Sigmoid colon (tissue), 7 donors: ENCODE measurements around the gene ST6GALNAC3. TPM values are rescaled to one million over a fixed set of nuclear protein-coding genes. Genes with fewer than 3 reads are reported as not detected.

Experiments used
- DNase-seq: peaks from one replicate; pipeline ENCODE4 v3.0.0-alpha.2; 2019
- H3K27ac ChIP-seq, 4 donors: fragments of 200-600 bp; sonication (generic); one replicate each; pipeline ENCODE4 v1.5.1; 2016 to 2019; ENCODE audit warnings: mild to moderate bottlenecking in 1 of 4
- H3K27me3 ChIP-seq, 3 donors: fragments of 200-600 bp; sonication (generic); one replicate each; pipeline ENCODE4 v1.5.1; 2019; ENCODE audit warnings: mild to moderate bottlenecking in 1 of 3
- H3K36me3 ChIP-seq, 4 donors: fragments of 200-600 bp; sonication (generic); one replicate each; pipeline ENCODE4 v1.5.1; 2016 to 2019
- H3K4me1 ChIP-seq, 4 donors: fragments of 200-600 bp; sonication (generic); one replicate each; pipeline ENCODE4 v1.5.1; 2017 to 2019
- H3K4me3 ChIP-seq, 4 donors: fragments of 200-600 bp; sonication (generic); one replicate each; pipeline ENCODE4 v1.5.1; 2017 to 2019; ENCODE audit warnings: mild to moderate bottlenecking in 2 of 4, moderate library complexity in 1 of 4
- H3K9me3 ChIP-seq, 4 donors: fragments of 200-600 bp in 3 of 4; sonication (generic) in 3 of 4; one replicate each; pipeline versions ENCODE4 v1.5.1 to v1.6.1; 2013 to 2019
- CTCF ChIP-seq, 4 experiments: fragments of 450-650 bp in 3 of 4; fragments of 200-600 bp in 1 of 4; IDR thresholded peaks; one replicate each; pipeline ENCODE4 v1.5.1; 2016 to 2019; ENCODE audit warnings: antibody characterized with exemption in 4 of 4, mild to moderate bottlenecking in 3 of 4, moderate library complexity in 2 of 4
- EP300 ChIP-seq, 4 donors: sonication (generic); formaldehyde crosslinking; IDR thresholded peaks; one replicate each; pipeline ENCODE4 v1.6.1; 2017; ENCODE audit warnings: antibody characterized with exemption in 4 of 4
- POLR2A ChIP-seq, 2 donors: fragments of 450-650 bp; IDR thresholded peaks; one replicate each; pipeline ENCODE4 v1.6.1; 2016; ENCODE audit warnings: antibody characterized with exemption in 2 of 2, mild to moderate bottlenecking in 2 of 2, moderate library complexity in 2 of 2
- POLR2AphosphoS5 ChIP-seq, 4 donors: sonication (generic); formaldehyde crosslinking; IDR thresholded peaks; one replicate each; pipeline ENCODE4 v1.6.1; 2017; ENCODE audit warnings: antibody characterized with exemption in 4 of 4
- WGBS, 2 donors: extraction: QIAGEN DNeasy Blood & Tissue Kit; methylation state at CpG; one replicate each; pipeline ENCODE4 v1.1.7; 2013; 5-methylcytosine and 5-hydroxymethylcytosine counted together
- intact Hi-C: fragments of 100-400 bp; cut with DNase I; formaldehyde crosslinking; loops from one replicate; pipeline ENCODE4 v1.15.1; 2023
- polyA plus RNA-seq, 3 donors: library from polyadenylated mRNA; stranded (reverse); fragments of 200-250 nt; gene quantifications; one replicate each; pipeline ENCODE4 v1.2.3, GENCODE V29; 2013
- total RNA-seq, 4 donors: library from RNA; depleted of rRNA; stranded (reverse); fragments of >200 nt; gene quantifications; one replicate each; pipeline ENCODE4 v1.1.0, GENCODE V29; 2016
- donor health status: healthy with polysubstance abuse.
- donor health status: Bipolar disorder and iron deficiency.
- donor health status: healthy.

Gene ST6GALNAC3
- total and polyA plus RNA-seq, 7 donors = 1.6 to 7.5 (median 2.5) TPM

- 95 to 99% methylated on average over 3 of the region's 3 CpGs for WGBS, 2 donors
- TF ChIP-seq CTCF (IDR thresholded peaks at IDR 0.05) = no peak
- TF ChIP-seq POLR2AphosphoS5 (IDR thresholded peaks at IDR 0.05) = no peak
- no peak for TF ChIP-seq EP300 (IDR thresholded peaks at IDR 0.05)
- no peak for TF ChIP-seq POLR2A (IDR thresholded peaks at IDR 0.05)
These were observed 279.7 kb downstream of the ST6GALNAC3 start for GRCh38 chr1:76354236-76354635.

GRCh38 chr1:76366726-76367125 is 292.2 kb downstream of the ST6GALNAC3 start:
- no peaks in the 10 kb centered on the region for H3K36me3 ChIP-seq
- no peak overlapping the region for H3K4me3 ChIP-seq
- WGBS, 2 donors = 53 to 69% methylated on average over 1 of the region's 1 CpG
- H3K27ac ChIP-seq = no peak overlapping the region
- H3K27me3 ChIP-seq = no peaks in the 10 kb centered on the region
- TF ChIP-seq POLR2A (IDR thresholded peaks at IDR 0.05) = no peak
- H3K4me1 ChIP-seq = no peaks in the 10 kb centered on the region
- H3K9me3 ChIP-seq = no peaks in the 10 kb centered on the region
- no peak for DNase-seq
- intact Hi-C loops = no loop called here

More at GRCh38 chr1:76354236-76354635, 279.7 kb downstream of the ST6GALNAC3 start:
- DNase-seq = no peak
- H3K36me3 ChIP-seq = no peaks in the 10 kb centered on the region
- H3K9me3 ChIP-seq = no peaks in the 10 kb centered on the region
- intact Hi-C loops = no loop called here
- no peak overlapping the region for H3K4me3 ChIP-seq
- H3K27ac ChIP-seq = no peak overlapping the region
- no peaks in the 10 kb centered on the region for H3K4me1 ChIP-seq
- H3K27me3 ChIP-seq = no peaks in the 10 kb centered on the region

GRCh38 chr1:76371941-76372340 is 297.4 kb downstream of the ST6GALNAC3 start:
- Histone ChIP-seq H3K27ac (no peak overlapping the region), H3K9me3 (no peaks in the 10 kb centered on the region), H3K4me3 (no peak overlapping the region), H3K27me3 (no peaks in the 10 kb centered on the region), H3K4me1 (no peaks in the 10 kb centered on the region), H3K36me3 (no peaks in the 10 kb centered on the region)
- intact Hi-C loops = no loop called here
- 32 to 66% methylated on average over 3 of the region's 3 CpGs for WGBS, 2 donors
- TF ChIP-seq POLR2AphosphoS5 (IDR thresholded peaks at IDR 0.05) (no peak), EP300 (IDR thresholded peaks at IDR 0.05) (no peak), POLR2A (IDR thresholded peaks at IDR 0.05) (no peak), CTCF (IDR thresholded peaks at IDR 0.05) (no peak)
- DNase-seq = no peak

- WGBS, 2 donors = 93 to 94% methylated on average over 5 of the region's 5 CpGs
- no peak for TF ChIP-seq EP300 (IDR thresholded peaks at IDR 0.05)
- no peak for TF ChIP-seq POLR2AphosphoS5 (IDR thresholded peaks at IDR 0.05)
- DNase-seq = no peak
- no peaks in the 10 kb centered on the region for H3K27me3 ChIP-seq
- H3K9me3 ChIP-seq = no peaks in the 10 kb centered on the region
- H3K4me1 ChIP-seq = no peaks in the 10 kb centered on the region
- intact Hi-C loops = no loop called here
- H3K36me3 ChIP-seq = no peaks in the 10 kb centered on the region
- no peak overlapping the region for H3K27ac ChIP-seq
- H3K4me3 ChIP-seq = no peak overlapping the region
These were observed 299.5 kb downstream of the ST6GALNAC3 start for GRCh38 chr1:76374086-76374485.

GRCh38 chr1:76377247-76377646 is 302.7 kb downstream of the ST6GALNAC3 start:
- Histone ChIP-seq H3K9me3 (no peaks in the 10 kb centered on the region), H3K36me3 (no peaks in the 10 kb centered on the region), H3K27ac (no peak overlapping the region), H3K4me3 (no peak overlapping the region), H3K4me1 (no peaks in the 10 kb centered on the region), H3K27me3 (no peaks in the 10 kb centered on the region)
- intact Hi-C loops = no loop called here
- no peak for DNase-seq
- TF ChIP-seq POLR2A (IDR thresholded peaks at IDR 0.05) = no peak
- TF ChIP-seq EP300 (IDR thresholded peaks at IDR 0.05) = no peak
- no peak for TF ChIP-seq POLR2AphosphoS5 (IDR thresholded peaks at IDR 0.05)
- TF ChIP-seq CTCF (IDR thresholded peaks at IDR 0.05) = no peak

- intact Hi-C loops = no loop called here
- H3K36me3 ChIP-seq = no peaks in the 10 kb centered on the region
- peaks cover 0 to 2% (median 0%) of the 10 kb centered on the region in 4 donors for H3K9me3 ChIP-seq
- no peak overlapping the region for H3K27ac ChIP-seq
- no peaks in the 10 kb centered on the region for H3K27me3 ChIP-seq
- no peaks in the 10 kb centered on the region for H3K4me1 ChIP-seq
- no peak for DNase-seq
- H3K4me3 ChIP-seq = no peak overlapping the region
- WGBS, 2 donors = 93 to 97% methylated on average over 3 of the region's 3 CpGs
- TF ChIP-seq CTCF (IDR thresholded peaks at IDR 0.05) (no peak), POLR2AphosphoS5 (IDR thresholded peaks at IDR 0.05) (no peak), EP300 (IDR thresholded peaks at IDR 0.05) (no peak), POLR2A (IDR thresholded peaks at IDR 0.05) (no peak)
These were observed 305.0 kb downstream of the ST6GALNAC3 start for GRCh38 chr1:76379506-76379905.
